Stimulated activated CD8-positive, alpha-beta memory T cell treated with anti-CD3 and anti-CD28 coated beads, Interleukin-4, amount 100 ng/mL, for 24 hours (primary cell): Measurements from ENCODE around the gene ERVFRD-1.
"Not testable (repeated sequence)": the region's sequence is repeated elsewhere in the genome, so short reads cannot be mapped to it uniquely, and the experiment has no call there.

Source experiments
- DNase-seq: peaks from one replicate; pipeline ENCODE4 v3.0.0-alpha.2; 2020; ENCODE audit warnings: low read depth

Gene ERVFRD-1

GRCh38 chr6:11129908-11130565 lies 18.5 kb upstream of the ERVFRD-1 start:
- no peak for DNase-seq

- DNase-seq = no peak
Measured at GRCh38 chr6:11128608-11129007, 17.1 kb upstream of the ERVFRD-1 start.

GRCh38 chr6:11126876-11127275 lies 15.4 kb upstream of the ERVFRD-1 start:
- DNase-seq = no peak

- DNase-seq = no peak
Measured at GRCh38 chr6:11123978-11124377, 12.5 kb upstream of the ERVFRD-1 start.

- DNase-seq = no peak
Measured at GRCh38 chr6:11122380-11122779, 10.9 kb upstream of the ERVFRD-1 start.

- DNase-seq = no peak
Measured at GRCh38 chr6:11121851-11122250, 10.3 kb upstream of the ERVFRD-1 start.

- DNase-seq = no peak
Measured at GRCh38 chr6:11120271-11121005, 8.9 kb upstream of the ERVFRD-1 start.

- DNase-seq = not testable (repeated sequence)
Measured at GRCh38 chr6:11115808-11116536, 4.4 kb upstream of the ERVFRD-1 start.

- no peak for DNase-seq
Measured at GRCh38 chr6:11113038-11113437, 1.5 kb upstream of the ERVFRD-1 start.

GRCh38 chr6:11111769-11112437 lies 378 bp upstream of the ERVFRD-1 start:
- DNase-seq = no peak

- DNase-seq = no peak
Measured at GRCh38 chr6:11108726-11109125, 2.8 kb downstream of the ERVFRD-1 start.

GRCh38 chr6:11103065-11103464 lies 8.5 kb downstream of the ERVFRD-1 start:
- no peak for DNase-seq

- no peak for DNase-seq
Measured at GRCh38 chr6:11101417-11101816, 10.1 kb downstream of the ERVFRD-1 start.

GRCh38 chr6:11098004-11098403 lies 13.5 kb downstream of the ERVFRD-1 start:
- no peak for DNase-seq

GRCh38 chr6:11097476-11097875 lies 14.0 kb downstream of the ERVFRD-1 start:
- no peak for DNase-seq

GRCh38 chr6:11096109-11096508 lies 15.4 kb downstream of the ERVFRD-1 start:
- DNase-seq = no peak

GRCh38 chr6:11094941-11095340 lies 16.6 kb downstream of the ERVFRD-1 start:
- DNase-seq = no peak

- DNase-seq = peak; percentile 19
Measured at GRCh38 chr6:11094411-11094851, 17.1 kb downstream of the ERVFRD-1 start.

GRCh38 chr6:11093626-11094410 lies 17.7 kb downstream of the ERVFRD-1 start, which contains the start of gene SMIM13:
SMIM13 (plus strand) TSS chr6:11093834; CDS start chr6:11094314, 480 bp downstream.
- peak; percentile 93 for DNase-seq

- no peak for DNase-seq
Measured at GRCh38 chr6:11093376-11093625, 18.2 kb downstream of the ERVFRD-1 start.

- DNase-seq = no peak
Measured at GRCh38 chr6:11092668-11093375, 18.7 kb downstream of the ERVFRD-1 start.
